ENCODE measurements around the gene PPT1. TPM values are rescaled to one million over a fixed set of nuclear protein-coding genes. Genes with fewer than 3 reads are reported as not detected.

The PPT1 gene
- total and polyA plus RNA-seq, 2 of the 4 experiments (the other 2 are of a cell fraction), result 22.7 to 55.4 TPM

GRCh38 chr1:40141878-40142535 is 45.0 kb upstream of the PPT1 start:
- no peak overlapping the region for H3K23ac ChIP-seq (ENCODE audit: low read depth, low read length)
- no CpG with 5 or more reads among the region's 2 CpGs for WGBS, 2 experiments (ENCODE audit: extremely low coverage in 2 of 2, insufficient read length in 1 of 2)
- H3K79me1 ChIP-seq (ENCODE audit: low read depth in 1 of 2, low read length in 2 of 2), result no peaks in the 10 kb centered on the region
- H3K9me1 ChIP-seq (ENCODE audit: insufficient read depth, low read length), result no peaks in the 10 kb centered on the region
- intact Hi-C loops (cut with micrococcal nuclease), result loop anchor here (5.0 kb wide), 3 partner anchors 45 to 525 kb away; partner anchors contain the start of genes COL9A2, PPT1 and RIMS3
- in situ Hi-C loops (cut with MboI; ENCODE audit: low sequenced_read_pairs), result no loop called here
- H3K27me3 ChIP-seq (ENCODE audit: control insufficient read depth, insufficient read depth, low read length), result peaks cover 19% of the 10 kb centered on the region
- no peak overlapping the region for H2BK20ac ChIP-seq (ENCODE audit: low read depth, low read length)
- no peak overlapping the region for H2BK5ac ChIP-seq (ENCODE audit: low read depth, low read length, poor library complexity, severe bottlenecking)
- dilution Hi-C loops (cut with HindIII; ENCODE audit: low sequenced_read_pairs, unreplicated experiment), result no loop called here
- no peak overlapping the region for H3K4me2 ChIP-seq (ENCODE audit: low read depth, low read length)
- no peak overlapping the region for H2AFZ ChIP-seq (replicated peaks; ENCODE audit: low read length, poor library complexity)
- H3K27ac ChIP-seq (ENCODE audit: insufficient read depth, low read length), result no peak overlapping the region
- no peak overlapping the region for H3K4me3 ChIP-seq (ENCODE audit: insufficient read depth, low read depth, low read length)
- no peak overlapping the region for H2AK9ac ChIP-seq (replicated peaks; ENCODE audit: low read depth, low read length, poor library complexity)
- H2BK120ac ChIP-seq (ENCODE audit: low read depth, low read length), result no peak overlapping the region
- ChIA-PET POLR2A (ENCODE audit: unreplicated experiment) (no interaction called here), CTCF (interaction anchor here (0.6 to 4.0 kb wide), 5 partner anchors 11 to 305 kb away, joined by 3 to 39 read pairs (median 4); no protein-coding TSS in a partner anchor)
- ATAC-seq (ENCODE audit: low read depth) (no peak), DNase-seq (peak; percentile 15)
- H4K20me1 ChIP-seq (ENCODE audit: insufficient read depth, low read length), result no peaks in the 10 kb centered on the region
- H3K36me3 ChIP-seq (ENCODE audit: control insufficient read depth, insufficient read depth, low read length), result no peaks in the 10 kb centered on the region
- no peak overlapping the region for H2AK5ac ChIP-seq (ENCODE audit: low read depth, low read length)
- H3K9me3 ChIP-seq (ENCODE audit: control insufficient read depth, insufficient read depth, low read length), result peaks cover 5% of the 10 kb centered on the region
- H3K4me1 ChIP-seq (ENCODE audit: control insufficient read depth, insufficient read depth, low read length), result no peaks in the 10 kb centered on the region
- H3K14ac ChIP-seq (replicated peaks; ENCODE audit: low read depth, low read length), result no peak overlapping the region
- no peak overlapping the region for H3K18ac ChIP-seq (ENCODE audit: low read depth, low read length)
- BruUV-seq (replicated peaks), result no TSS peak
- H3K9ac ChIP-seq (ENCODE audit: low read depth, low read length), result no peak overlapping the region
- no peak overlapping the region for H3K56ac ChIP-seq (ENCODE audit: extremely low read depth, insufficient read depth, low read length)
- H3K4ac ChIP-seq (ENCODE audit: low read depth, low read length), result no peak overlapping the region
- TF ChIP-seq ELK1 (IDR thresholded peaks at IDR 0.05; ENCODE audit: borderline replicate concordance, low read depth, low read length) (no peak), NFE2L2 (IDR thresholded peaks at IDR 0.05; ENCODE audit: low read depth, low read length) (no peak), RAD21 (IDR thresholded peaks at IDR 0.05; ENCODE audit: low read length) (no peak), CHD1 (IDR thresholded peaks at IDR 0.05; ENCODE audit: low read depth, low read length) (no peak), CEBPB (IDR thresholded peaks at IDR 0.05; ENCODE audit: low read depth, low read length) (no peak), RCOR1 (IDR thresholded peaks at IDR 0.05; ENCODE audit: insufficient replicate concordance, low read length) (no peak), MAZ (IDR thresholded peaks at IDR 0.05; ENCODE audit: borderline replicate concordance, low read depth, low read length) (no peak)
- H4K91ac ChIP-seq (ENCODE audit: insufficient read depth, low read depth, low read length), result no peak overlapping the region
- no peak overlapping the region for H4K5ac ChIP-seq (ENCODE audit: low read depth, low read length)
- no peak overlapping the region for H2BK15ac ChIP-seq (ENCODE audit: low read depth, low read length)
- H4K8ac ChIP-seq (ENCODE audit: low read depth in 2 of 2, low read length in 2 of 2), result no peak overlapping the region
